SK-N-MC (cell line): ENCODE measurements around the gene HSD17B1.

Experiments
- DNase-seq: peaks from one replicate; pipeline ENCODE4 v3.0.0-alpha.2; 2011; ENCODE audit warnings: low read depth, low spot score
- H3K27ac ChIP-seq: fragments of 200-600 bp; sonication (generic); 2 replicates; pipeline ENCODE4 v1.5.1; 2016; ENCODE audit warnings: mixed run types
- H3K36me3 ChIP-seq: fragments of 200-600 bp; sonication (generic); 2 replicates; pipeline ENCODE4 v1.6.1; 2017; ENCODE audit warnings: antibody characterized with exemption, low read length, mixed read lengths; ENCODE audit not compliant: insufficient read depth
- H3K4me3 ChIP-seq: fragments of 200-600 bp; sonication (generic); 2 replicates; pipeline ENCODE4 v1.5.1; 2016
- H3K9ac ChIP-seq: fragments of 200-600 bp; sonication (generic); 2 replicates; pipeline ENCODE4 v1.8.0; 2017; ENCODE audit warnings: mixed run types, mixed read lengths; ENCODE audit not compliant: insufficient read length
- H3K9me3 ChIP-seq: fragments of 200-600 bp; sonication (generic); 2 replicates; pipeline ENCODE4 v1.6.1; 2017; ENCODE audit warnings: low read depth, mild to moderate bottlenecking, antibody characterized with exemption, low read length, moderate library complexity, mixed read lengths
- EZH2 ChIP-seq: fragments of 200-600 bp; sonication (generic); IDR thresholded peaks from one replicate; pipeline ENCODE4 v1.6.1; 2017; ENCODE audit warnings: antibody characterized with exemption
- FOXP2 ChIP-seq: optimal IDR thresholded peaks from 2 replicates; pipeline ENCODE3; 2011; ENCODE audit warnings: mild to moderate bottlenecking, moderate library complexity; ENCODE audit not compliant: insufficient read depth; ENCODE audit errors: extremely low read length, control extremely low read depth
- POLR2AphosphoS5 ChIP-seq: IDR thresholded peaks from 2 replicates; pipeline ENCODE4 v1.6.1; 2012; ENCODE audit warnings: mild to moderate bottlenecking, low read depth, low read length, borderline replicate concordance

HSD17B1 gene

GRCh38 chr17:42586514-42587230, 33.9 kb downstream of the HSD17B1 start:
- Histone ChIP-seq H3K36me3 (peaks cover 78% of the 10 kb centered on the region), H3K9ac (no peak overlapping the region), H3K27ac (no peak overlapping the region), H3K4me3 (no peak overlapping the region), H3K9me3 (no peaks in the 10 kb centered on the region)
- no peak for TF ChIP-seq POLR2AphosphoS5
- TF ChIP-seq EZH2, result no peak
- TF ChIP-seq FOXP2, result no peak
- DNase-seq, result no peak

- DNase-seq, result no peak
- TF ChIP-seq POLR2AphosphoS5 (no peak), EZH2 (no peak), FOXP2 (no peak)
- H3K9me3 ChIP-seq, result no peaks in the 10 kb centered on the region
- H3K27ac ChIP-seq, result no peak overlapping the region
- peaks cover 40% of the 10 kb centered on the region for H3K36me3 ChIP-seq
- no peak overlapping the region for H3K4me3 ChIP-seq
- no peak overlapping the region for H3K9ac ChIP-seq
Observed at GRCh38 chr17:42590886-42591285, 38.2 kb downstream of the HSD17B1 start.

GRCh38 chr17:42591411-42591810, 38.7 kb downstream of the HSD17B1 start:
- DNase-seq, result no peak
- Histone ChIP-seq H3K9ac (no peak overlapping the region), H3K9me3 (no peaks in the 10 kb centered on the region), H3K36me3 (peaks cover 35% of the 10 kb centered on the region), H3K27ac (no peak overlapping the region), H3K4me3 (no peak overlapping the region)
- TF ChIP-seq EZH2, result no peak
- TF ChIP-seq FOXP2, result no peak
- no peak for TF ChIP-seq POLR2AphosphoS5

DNA sequence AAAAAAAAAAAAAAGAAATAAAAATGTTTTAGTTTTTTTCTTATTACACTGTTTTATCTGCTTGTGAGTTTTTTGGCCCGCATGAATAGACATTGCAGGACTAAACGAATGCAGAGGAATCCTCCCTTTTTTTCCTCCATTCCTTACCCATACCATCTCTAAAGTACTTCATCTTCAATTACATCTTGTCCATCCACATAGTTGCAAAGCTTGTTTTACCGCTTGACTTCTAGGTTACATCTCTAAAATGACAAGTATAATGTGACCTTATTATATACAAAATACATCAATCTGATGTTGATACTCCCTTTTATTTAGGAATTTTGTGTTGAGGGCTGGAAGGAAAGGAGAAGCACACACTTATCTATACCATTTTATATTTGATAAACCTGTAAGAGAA, 43.7 kb downstream of the HSD17B1 start:
- Histone ChIP-seq H3K27ac (no peak overlapping the region), H3K36me3 (no peaks in the 10 kb centered on the region), H3K4me3 (no peak overlapping the region), H3K9me3 (no peaks in the 10 kb centered on the region), H3K9ac (no peak overlapping the region)
- no peak for DNase-seq
- TF ChIP-seq FOXP2, result no peak
- no peak for TF ChIP-seq EZH2
- TF ChIP-seq POLR2AphosphoS5, result no peak

- DNase-seq, result no peak
- peak overlapping the region; percentile 26 for H3K9ac ChIP-seq
Observed at GRCh38 chr17:42598905-42599304, 46.2 kb downstream of the HSD17B1 start.

GRCh38 chr17:42603318-42603717, 50.6 kb downstream of the HSD17B1 start:
- H3K36me3 ChIP-seq, result no peaks in the 10 kb centered on the region
- DNase-seq, result no peak
- no peak overlapping the region for H3K9ac ChIP-seq
- H3K27ac ChIP-seq, result no peak overlapping the region
- TF ChIP-seq EZH2 (no peak), FOXP2 (no peak), POLR2AphosphoS5 (no peak)
- H3K4me3 ChIP-seq, result no peak overlapping the region
- no peaks in the 10 kb centered on the region for H3K9me3 ChIP-seq

More at GRCh38 chr17:42598905-42599304, 46.2 kb downstream of the HSD17B1 start:
- no peaks in the 10 kb centered on the region for H3K36me3 ChIP-seq
- no peak for TF ChIP-seq POLR2AphosphoS5
- no peak overlapping the region; the same call in 1 of the 2 replicates for H3K4me3 ChIP-seq
- no peaks in the 10 kb centered on the region for H3K9me3 ChIP-seq
- peak overlapping the region; percentile 49 for H3K27ac ChIP-seq
